GM12878 (cell line): ENCODE measurements around the gene ITIH5. TPM values are rescaled to one million over a fixed set of nuclear protein-coding genes. Genes with fewer than 3 reads are reported as not detected.

Experiments
- ATAC-seq: fragments of 200-7000 bp; cut with Tn5 transposase; 3 replicates; pipeline ENCODE4 v1.9.1; 2020; ENCODE audit warnings: mild to moderate bottlenecking, moderate library complexity
- BruUV-seq: library from RNA; stranded (reverse); fragments of 400-500 nt; replicated peaks from 2 replicates; lab custom pipeline; 2021; lab: Mats Ljungman, UMichigan
- CTCF ChIA-PET: fragments of 300-600 bp; sonication (Branson Sonifier 250); formaldehyde crosslinking; extraction: SDS; loops from one replicate; lab custom pipeline; 2021; ENCODE audit warnings: inconsistent platforms; lab: Yijun Ruan, JAX
- POLR2A ChIA-PET: fragments of 350-600 bp; formaldehyde crosslinking; extraction: SDS; loops from one replicate; lab custom pipeline; 2021; ENCODE audit warnings: inconsistent platforms; lab: Charles Lee
- RAD21 ChIA-PET: fragments of 300-600 bp; sonication (Branson Sonifier 250); formaldehyde crosslinking; loops from one replicate; lab custom pipeline; 2023; ENCODE audit warnings: antibody characterized with exemption; ENCODE audit not compliant: unreplicated experiment; lab: Charles Lee
- SMC1A ChIA-PET: fragments of 300-600 bp; sonication (Branson Sonifier 250); formaldehyde crosslinking; loops from one replicate; lab custom pipeline; 2023; ENCODE audit not compliant: unreplicated experiment, uncharacterized antibody; lab: Charles Lee
- DNase-seq: peaks from one replicate; pipeline ENCODE4 v3.0.0-alpha.2; 2011; ENCODE audit warnings: low read depth, low spot score
- FAIRE-seq: peaks from 3 replicates; lab custom pipeline; 2011; peaks lifted over from hg19 to GRCh38; lab: Jason Lieb, UNC
- H2AFZ ChIP-seq: 2 replicates; pipeline ENCODE4 v1.6.0; 2011; ENCODE audit warnings: low read depth, low read length, control low read depth; ENCODE audit not compliant: control insufficient read depth
- H3K27ac ChIP-seq: 2 replicates; pipeline ENCODE4 v1.5.1; 2011; ENCODE audit warnings: control low read depth; ENCODE audit not compliant: control insufficient read depth, insufficient read depth
- H3K27me3 ChIP-seq, 2 experiments: replicated peaks in 1 of 2; 2 replicates each; pipeline versions ENCODE4 v1.6.0 to v1.6.1; 2011; ENCODE audit warnings: low read length in 1 of 2; ENCODE audit not compliant: control insufficient read depth in 2 of 2, insufficient read depth in 2 of 2
- H3K36me3 ChIP-seq, 2 experiments: 2 replicates each; pipeline ENCODE4 v1.5.1; 2011; ENCODE audit warnings: low read length in 1 of 2; ENCODE audit not compliant: control insufficient read depth in 2 of 2, insufficient read depth in 2 of 2
- H3K4me1 ChIP-seq: 2 replicates; pipeline ENCODE4 v1.6.1; 2011; ENCODE audit warnings: mild to moderate bottlenecking, low read length, moderate library complexity, mixed read lengths; ENCODE audit not compliant: control insufficient read depth, insufficient read depth
- H3K4me2 ChIP-seq: 2 replicates; pipeline ENCODE4 v1.6.0; 2011; ENCODE audit warnings: control low read depth; ENCODE audit not compliant: control insufficient read depth, insufficient read depth
- H3K4me3 ChIP-seq: fragments of 200-600 bp; sonication (generic); 2 replicates; pipeline ENCODE4 v1.5.1; 2016
- H3K79me2 ChIP-seq: 2 replicates; pipeline ENCODE4 v1.6.0; 2011; ENCODE audit warnings: low read length; ENCODE audit not compliant: control insufficient read depth, insufficient read depth
- H3K9ac ChIP-seq: 2 replicates; pipeline ENCODE4 v1.8.0; 2011; ENCODE audit warnings: low read length, control low read depth, mixed read lengths; ENCODE audit not compliant: control insufficient read depth, insufficient read depth
- H3K9me3 ChIP-seq: replicated peaks from 3 replicates; pipeline ENCODE4 v1.5.1; 2011; ENCODE audit warnings: mild to moderate bottlenecking, low read length; ENCODE audit not compliant: control insufficient read depth, insufficient read depth
- H4K20me1 ChIP-seq: 2 replicates; pipeline ENCODE4 v1.6.0; 2011; ENCODE audit not compliant: control insufficient read depth, insufficient read depth
- ATF7 ChIP-seq: fragments of 450-650 bp; IDR thresholded peaks from 2 replicates; pipeline ENCODE4 v1.6.1; 2016; ENCODE audit warnings: low read depth, mild to moderate bottlenecking
- BACH1 ChIP-seq: fragments of 450-650 bp; IDR thresholded peaks from 2 replicates; pipeline ENCODE4 v1.6.1; 2017; ENCODE audit warnings: mild to moderate bottlenecking, borderline replicate concordance
- CBX5 ChIP-seq: sonication (generic); IDR thresholded peaks from 2 replicates; pipeline ENCODE4 v1.6.1; 2016; ENCODE audit warnings: low read depth, moderate library complexity, mild to moderate bottlenecking, inconsistent platforms
- CHD4 ChIP-seq: fragments of 200-600 bp; sonication (generic); IDR thresholded peaks from 2 replicates; pipeline ENCODE4 v1.6.1; 2016; ENCODE audit warnings: mild to moderate bottlenecking
- CTCF ChIP-seq, 3 experiments: IDR thresholded peaks in 2 of 3; conservative IDR thresholded peaks in 1 of 3; 2 replicates each; pipeline ENCODE4 v1.5.1; 2011; ENCODE audit warnings: low read depth in 3 of 3, low read length in 3 of 3, mild to moderate bottlenecking in 3 of 3, control low read depth in 2 of 3, moderate library complexity in 2 of 3, inconsistent platforms in 1 of 3, mixed read lengths in 1 of 3; ENCODE audit not compliant: control insufficient read depth in 2 of 3, insufficient read depth in 1 of 3; ENCODE audit errors: extremely low read depth in 1 of 3
- FOS ChIP-seq: IDR thresholded peaks from 3 replicates; pipeline ENCODE4 v1.6.1; 2011; ENCODE audit warnings: borderline replicate concordance; ENCODE audit not compliant: insufficient read length; ENCODE audit errors: extremely low read depth
- HDAC2 ChIP-seq: fragments of 200-600 bp; sonication (generic); IDR thresholded peaks from 2 replicates; pipeline ENCODE4 v1.6.1; 2017
- HDAC6 ChIP-seq: fragments of 200-600 bp; sonication (generic); IDR thresholded peaks from one replicate; pipeline ENCODE4 v1.8.0; 2017; ENCODE audit warnings: antibody characterized with exemption; ENCODE audit not compliant: unreplicated experiment
- MTA2 ChIP-seq: fragments of 450-650 bp; IDR thresholded peaks from 2 replicates; pipeline ENCODE4 v1.6.1; 2016; ENCODE audit warnings: low read depth, mild to moderate bottlenecking, moderate library complexity
- MTA3 ChIP-seq: IDR thresholded peaks from 2 replicates; pipeline ENCODE4 v1.6.1; 2012; ENCODE audit warnings: low read length, inconsistent platforms, borderline replicate concordance
- MYB ChIP-seq: fragments of 150-350 bp; IDR thresholded peaks from 2 replicates; pipeline ENCODE4 v1.6.1; 2014; ENCODE audit warnings: mild to moderate bottlenecking, low read depth, low read length, borderline replicate concordance
- NR2F1 ChIP-seq: fragments of 450-650 bp; conservative IDR thresholded peaks from 2 replicates; pipeline ENCODE4 v1.6.1; 2017; ENCODE audit warnings: mild to moderate bottlenecking
- RAD51 ChIP-seq: fragments of 450-650 bp; IDR thresholded peaks from 2 replicates; pipeline ENCODE4 v1.6.1; 2016; ENCODE audit warnings: moderate library complexity, mild to moderate bottlenecking, inconsistent platforms
- SREBF1 ChIP-seq: IDR thresholded peaks from 2 replicates; pipeline ENCODE4 v1.6.1; 2012; ENCODE audit warnings: mild to moderate bottlenecking, low read length
- SREBF2 ChIP-seq: IDR thresholded peaks from 2 replicates; pipeline ENCODE4 v1.6.1; 2012; ENCODE audit warnings: mild to moderate bottlenecking, low read length
- STAT3 ChIP-seq: IDR thresholded peaks from 2 replicates; pipeline ENCODE4 v1.6.1; 2011; ENCODE audit warnings: low read depth, low read length, improper control_type of control experiment
- ZBED1 ChIP-seq: IDR thresholded peaks from 2 replicates; pipeline ENCODE4 v1.6.1; 2016; ENCODE audit warnings: borderline replicate concordance
- WGBS: methylation state at CpG from one replicate; pipeline ENCODE4 v1.1.6; 2016; ENCODE audit warnings: low lambda C conversion rate; ENCODE audit not compliant: insufficient replicate concordance, insufficient coverage; ENCODE audit errors: missing lambda C conversion rate; 5-methylcytosine and 5-hydroxymethylcytosine counted together
- in situ Hi-C: fragments of 300-500 bp; cut with MboI; formaldehyde crosslinking; loops from 9 replicates; pipeline ENCODE4 v1.14.3; 2018; ENCODE audit warnings: mixed read lengths
- intact Hi-C: fragments of 100-400 bp; cut with micrococcal nuclease; formaldehyde crosslinking; loops from one replicate; pipeline ENCODE4 v1.14.2; 2022; ENCODE audit not compliant: unreplicated experiment
- polyA plus RNA-seq, 11 experiments: library from polyadenylated mRNA; depleted of rRNA in 4 of 11; unstranded in 6 of 11; stranded (reverse) in 5 of 11; fragments of >200 nt; fragmentation: Nextera tagmentation in 4 of 11; fragmentation: Illumina TruSeq in 1 of 11; extraction: Ambion mirVana in 4 of 11; extraction: Trizol in 1 of 11; gene quantifications; 1 replicate in 1 of 11; 2 replicates in 10 of 11; pipeline versions ENCODE4 v1.2.1 to v1.2.3, GENCODE V29; 2011 to 2016; ENCODE audit warnings: inconsistent platforms in 2 of 11, missing spikeins in 2 of 11, low read depth in 1 of 11
- total RNA-seq, 4 experiments: library from RNA; depleted of rRNA in 3 of 4; stranded (reverse); fragments of >200 nt in 3 of 4; fragmentation: Illumina TruSeq in 1 of 4; extraction: Trizol in 1 of 4; gene quantifications; 2 replicates each; pipeline versions ENCODE4 v1.2.1 to v1.2.3, GENCODE V29; 2013 to 2021
- TF ChIP-seq, protein P1 (sequence below): IDR thresholded peaks from 2 replicates; pipeline ENCODE4 v1.6.1; 2011; ENCODE audit warnings: low read depth, mild to moderate bottlenecking, low read length, moderate library complexity, borderline replicate concordance; ENCODE audit errors: extremely low read depth

ITIH5 gene
- total and polyA plus RNA-seq, 10 of the 15 experiments (the other 5 are each of a cell fraction or from before 2014, with no cell fraction given): 0.14 to 0.43 (median 0.21) TPM; not detected in 7

- Histone ChIP-seq H3K27me3 (no peaks in the 10 kb centered on the region), H3K27ac (no peak overlapping the region), H3K4me2 (no peak overlapping the region), H4K20me1 (no peaks in the 10 kb centered on the region), H3K4me1 (no peaks in the 10 kb centered on the region), H3K36me3 (no peaks in the 10 kb centered on the region), H2AFZ (no peak overlapping the region), H3K9me3 (no peaks in the 10 kb centered on the region), H3K9ac (no peak overlapping the region), H3K79me2 (no peaks in the 10 kb centered on the region), H3K4me3 (no peak overlapping the region)
- ChIA-PET SMC1A (no interaction called here), CTCF (no interaction called here), RAD21 (no interaction called here), POLR2A (no interaction called here)
- no peak for DNase-seq
- intact Hi-C loops: no loop called here
- TF ChIP-seq SREBF2 (no peak), ATF7 (no peak), RAD51 (no peak), CTCF (IDR thresholded peaks at IDR 0.05 in 2 of 3, conservative IDR thresholded peaks at IDR 0.05 in 1 of 3; ENCODE audit: control insufficient read depth in 2 of 3, extremely low read depth in 1 of 3, insufficient read depth in 1 of 3, low read depth in 3 of 3, low read length in 3 of 3) (no peak), SREBF1 (no peak), CHD4 (no peak)
- ATAC-seq: no peak
- FAIRE-seq: no peak
- no TSS peak for BruUV-seq
- in situ Hi-C loops: no loop called here
- WGBS: 13% methylated on average over 6 of the region's 6 CpGs
Measured at GRCh38 chr10:7551289-7551688, 115.5 kb downstream of the ITIH5 start.

- Histone ChIP-seq H3K9ac (no peak overlapping the region), H3K4me3 (no peak overlapping the region)
- 0% methylated on average over 1 of the region's 1 CpG for WGBS
- BruUV-seq: no TSS peak
- no peak for TF ChIP-seq CBX5
- no peak for TF ChIP-seq ATF7
- no peak for TF ChIP-seq HDAC2
- TF ChIP-seq MTA2: no peak
- TF ChIP-seq NR2F1: no peak
- no peak for TF ChIP-seq MYB
- no peak for TF ChIP-seq HDAC6
- TF ChIP-seq ZBED1: no peak
- no peak for TF ChIP-seq MTA3
- TF ChIP-seq STAT3: no peak
- TF ChIP-seq, protein P1, sequence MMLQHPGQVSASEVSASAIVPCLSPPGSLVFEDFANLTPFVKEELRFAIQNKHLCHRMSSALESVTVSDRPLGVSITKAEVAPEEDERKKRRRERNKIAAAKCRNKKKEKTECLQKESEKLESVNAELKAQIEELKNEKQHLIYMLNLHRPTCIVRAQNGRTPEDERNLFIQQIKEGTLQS: no peak
- TF ChIP-seq BACH1: no peak
- no peak for TF ChIP-seq FOS
- TF ChIP-seq, all 136 proteins: peak for 0
- DNase-seq (no peak), FAIRE-seq (no peak), ATAC-seq (no peak)
- no peak overlapping the region for H3K4me2 ChIP-seq
- no peaks in the 10 kb centered on the region for H3K9me3 ChIP-seq
- H2AFZ ChIP-seq: no peak overlapping the region
- H3K79me2 ChIP-seq: no peaks in the 10 kb centered on the region
- ChIA-PET RAD21 (no interaction called here), SMC1A (no interaction called here), POLR2A (no interaction called here), CTCF (no interaction called here)
- in situ Hi-C loops (no loop called here), intact Hi-C loops (no loop called here)
- no peaks in the 10 kb centered on the region for H3K27me3 ChIP-seq
- no peaks in the 10 kb centered on the region for H3K36me3 ChIP-seq
- H3K4me1 ChIP-seq: no peaks in the 10 kb centered on the region
- no peak overlapping the region for H3K27ac ChIP-seq
- no peaks in the 10 kb centered on the region for H4K20me1 ChIP-seq
Measured at GRCh38 chr10:7550013-7550412, 116.8 kb downstream of the ITIH5 start.
